Stimulated activated CD4-positive, alpha-beta T cell treated with anti-CD3 and anti-CD28 coated beads, Interleukin-2, amount 100 ng/mL, for 4 hours (primary cell): ENCODE data around the gene SLC10A1.

Experiments
- DNase-seq: peaks from one replicate; pipeline ENCODE4 v3.0.0-alpha.2; 2020; ENCODE audit warnings: low read depth

The SLC10A1 gene

GRCh38 chr14:69808919-69809808 lies 12.1 kb upstream of the SLC10A1 start:
- DNase-seq: no peak

DNA sequence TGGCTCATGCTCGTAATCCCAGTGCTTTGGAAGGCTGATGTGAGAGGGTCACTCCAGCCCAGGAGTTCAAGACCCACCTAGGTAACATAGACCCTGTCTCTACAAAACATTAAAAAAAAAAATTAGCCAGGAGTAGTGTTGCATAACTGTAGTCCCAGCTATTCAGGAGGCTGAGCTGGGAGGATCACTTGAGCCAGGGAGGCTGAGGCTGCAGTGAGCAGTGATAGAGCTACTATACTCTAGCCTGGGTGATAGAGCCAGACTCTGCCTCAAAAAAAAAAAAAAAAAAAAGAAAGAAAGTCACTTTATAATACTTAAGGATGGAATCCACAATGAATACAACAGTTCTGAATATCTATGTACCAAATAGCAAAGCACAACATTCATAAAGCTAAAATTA lies 10.2 kb upstream of the SLC10A1 start:
- DNase-seq: no peak

GRCh38 chr14:69804902-69805301 lies 7.9 kb upstream of the SLC10A1 start:
- DNase-seq: no peak

DNA sequence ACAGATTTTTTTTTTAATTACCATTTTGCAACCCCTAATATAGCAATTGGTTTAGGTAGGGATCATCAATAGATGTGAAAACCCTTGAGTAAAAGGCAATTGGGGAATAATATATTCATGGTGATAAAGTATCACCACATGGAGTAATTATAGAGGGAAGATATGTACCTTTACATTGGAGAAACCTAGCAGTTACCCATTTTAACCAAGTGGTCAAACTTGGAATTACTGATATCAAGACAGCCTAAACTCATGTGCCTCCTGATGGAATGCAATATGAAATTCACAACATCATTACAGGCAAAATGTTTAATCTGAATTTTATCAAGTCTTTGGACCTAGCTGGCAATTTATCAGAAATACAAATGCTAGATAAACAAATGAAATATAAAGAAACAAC lies 6.7 kb upstream of the SLC10A1 start:
- no peak for DNase-seq

- DNase-seq: no peak
These were observed 1.3 kb upstream of the SLC10A1 start for GRCh38 chr14:69798339-69798735.

DNA sequence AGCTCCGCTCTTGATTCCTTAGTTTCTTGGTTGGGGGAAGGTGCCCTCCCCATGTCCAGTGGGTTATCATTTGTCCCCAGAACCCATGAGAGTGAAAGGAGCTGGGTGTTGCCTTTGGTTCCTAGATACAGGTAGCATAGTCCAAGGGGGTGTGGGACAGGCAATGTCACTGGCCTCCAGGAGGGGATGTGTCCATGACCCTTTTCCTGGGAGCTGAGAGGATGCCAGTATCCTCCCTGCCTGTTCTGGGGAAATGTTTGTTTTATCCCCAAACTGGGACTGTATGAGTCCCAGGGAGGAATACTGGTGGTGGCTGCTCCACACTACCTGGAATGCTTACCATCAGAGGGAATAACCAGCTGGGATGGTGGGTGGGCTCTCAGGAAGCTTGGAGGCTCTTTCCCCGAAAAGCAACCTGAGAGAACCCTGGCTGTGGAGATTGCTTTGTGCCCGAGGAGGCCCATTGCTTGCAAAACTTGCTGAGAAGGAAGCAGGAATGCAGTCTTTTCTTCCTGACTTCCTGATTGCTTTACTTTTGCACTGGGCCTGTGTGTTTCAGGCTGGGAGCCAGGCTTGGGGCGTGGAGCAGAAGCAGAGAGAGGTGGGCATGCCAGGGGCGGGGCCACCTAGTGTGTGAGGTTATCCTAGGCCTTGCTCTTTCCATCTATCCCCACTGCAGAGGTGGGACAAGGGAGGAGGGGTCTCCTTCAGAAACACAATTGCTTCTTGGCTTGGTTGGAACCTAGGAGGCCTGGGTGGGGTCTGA lies 715 bp upstream of the SLC10A1 start:
- DNase-seq: no peak

DNA sequence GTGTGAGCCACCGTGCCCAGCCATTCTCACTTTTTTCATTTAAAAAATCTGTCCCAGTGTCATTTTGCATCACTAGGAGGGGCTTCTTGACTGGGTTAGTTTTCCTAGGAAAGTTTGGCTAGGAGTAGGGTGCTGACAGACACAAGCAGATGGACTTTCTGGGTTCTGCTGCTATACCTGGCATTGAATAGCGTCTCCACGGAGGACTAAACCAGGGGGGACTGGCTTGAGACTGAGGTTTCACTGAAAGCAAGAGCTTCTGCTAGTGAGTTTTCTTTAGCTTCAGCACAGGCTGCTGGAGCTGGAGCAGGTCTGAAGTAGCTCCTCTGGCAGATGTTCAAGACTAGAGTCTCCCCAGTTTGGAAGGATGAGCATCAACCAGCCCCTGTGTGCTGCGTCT lies 1.4 kb downstream of the SLC10A1 start:
- no peak for DNase-seq

GRCh38 chr14:69794791-69795190 lies 2.2 kb downstream of the SLC10A1 start:
- DNase-seq: no peak

- DNase-seq: no peak
These were observed 4.1 kb downstream of the SLC10A1 start for GRCh38 chr14:69792887-69793421.

- no peak for DNase-seq
These were observed 7.9 kb downstream of the SLC10A1 start for GRCh38 chr14:69789118-69789640.

- DNase-seq: no peak
These were observed 10.4 kb downstream of the SLC10A1 start for GRCh38 chr14:69786603-69787002.

GRCh38 chr14:69784942-69785341 lies 12.1 kb downstream of the SLC10A1 start:
- no peak for DNase-seq

- DNase-seq: no peak
These were observed 16.1 kb downstream of the SLC10A1 start for GRCh38 chr14:69780952-69781351.

GRCh38 chr14:69780092-69780491 lies 16.9 kb downstream of the SLC10A1 start:
- DNase-seq: no peak

- DNase-seq: no peak
These were observed 18.0 kb downstream of the SLC10A1 start for GRCh38 chr14:69779088-69779487.

GRCh38 chr14:69776875-69777453 lies 20.1 kb downstream of the SLC10A1 start:
- DNase-seq: no peak

DNA sequence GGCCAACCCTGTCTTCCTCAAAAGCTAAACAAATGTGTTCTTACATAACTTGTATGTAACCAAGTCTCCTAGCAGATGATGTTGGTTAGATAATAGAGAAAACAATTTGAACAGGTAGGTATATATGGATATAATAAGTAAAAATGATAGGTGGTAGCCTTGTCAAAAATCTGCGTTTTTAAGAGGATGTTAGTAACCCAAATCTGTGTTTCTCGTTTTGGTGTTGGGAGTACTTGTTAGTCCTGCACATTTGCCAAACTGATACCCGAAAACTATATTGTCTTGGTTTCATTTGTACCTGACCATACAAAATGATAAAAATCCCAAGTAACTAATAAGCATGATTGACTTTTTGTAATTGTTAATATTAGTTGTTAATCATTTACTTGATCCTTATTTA lies 22.0 kb downstream of the SLC10A1 start:
- DNase-seq: no peak

GRCh38 chr14:69773571-69774276 lies 23.3 kb downstream of the SLC10A1 start:
- no peak for DNase-seq

DNA sequence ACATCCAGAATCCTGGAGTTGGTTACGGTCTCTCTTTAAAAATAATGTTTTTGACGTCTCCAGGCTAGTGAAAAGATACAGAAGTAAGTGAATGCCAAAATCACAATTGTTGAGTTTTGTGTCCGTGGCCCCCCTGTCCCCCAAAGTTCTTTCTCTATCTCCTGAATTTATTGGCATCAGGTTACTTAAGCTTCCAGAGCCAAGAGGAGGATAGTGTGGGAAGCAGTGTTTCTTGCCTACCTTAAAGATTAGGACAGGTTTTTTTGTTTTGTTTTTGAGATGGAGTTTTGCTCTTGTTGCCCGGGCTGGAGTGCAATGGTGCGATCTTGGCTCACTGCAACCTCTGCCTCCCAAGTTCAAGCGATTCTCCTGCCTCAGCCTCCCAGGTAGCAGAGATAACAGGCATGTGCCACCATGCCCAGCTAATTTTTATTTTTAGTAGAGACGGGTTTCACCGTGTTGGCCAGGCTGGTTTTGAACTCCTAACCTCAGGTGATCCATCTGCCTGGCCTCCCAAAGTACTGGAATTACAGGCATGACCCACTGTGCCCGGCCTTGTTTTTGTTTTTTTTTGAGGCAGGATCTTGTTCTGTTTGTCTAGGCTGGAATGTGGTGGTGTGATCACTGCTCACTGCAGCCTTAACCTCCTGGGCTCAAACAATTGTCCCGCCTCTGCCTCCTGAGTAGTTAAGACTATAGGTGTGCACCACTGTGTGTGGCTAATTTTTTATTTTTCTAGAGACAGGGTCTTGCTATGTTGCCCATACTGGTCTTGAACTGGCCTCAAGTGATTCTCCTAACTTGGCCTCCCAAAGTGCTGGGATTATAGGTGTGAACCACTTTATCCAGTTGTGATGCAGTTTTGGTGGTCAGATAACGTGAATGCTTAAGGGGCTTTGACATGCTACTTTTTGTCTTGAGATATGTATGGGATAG lies 24.7 kb downstream of the SLC10A1 start:
- no peak for DNase-seq

DNA sequence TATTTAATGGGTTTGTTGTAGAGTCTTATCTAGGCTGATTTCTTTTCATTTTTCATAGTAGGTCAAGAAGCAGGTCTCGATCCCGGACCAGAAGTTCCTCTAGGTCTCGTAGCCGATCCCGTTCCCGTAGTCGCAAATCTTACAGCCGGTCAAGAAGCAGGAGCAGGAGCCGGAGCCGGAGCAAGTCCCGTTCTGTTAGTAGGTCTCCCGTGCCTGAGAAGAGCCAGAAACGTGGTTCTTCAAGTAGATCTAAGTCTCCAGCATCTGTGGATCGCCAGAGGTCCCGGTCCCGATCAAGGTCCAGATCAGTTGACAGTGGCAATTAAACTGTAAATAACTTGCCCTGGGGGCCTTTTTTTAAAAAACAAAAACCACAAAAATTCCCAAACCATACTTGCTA lies 25.9 kb downstream of the SLC10A1 start:
- DNase-seq: no peak

DNA sequence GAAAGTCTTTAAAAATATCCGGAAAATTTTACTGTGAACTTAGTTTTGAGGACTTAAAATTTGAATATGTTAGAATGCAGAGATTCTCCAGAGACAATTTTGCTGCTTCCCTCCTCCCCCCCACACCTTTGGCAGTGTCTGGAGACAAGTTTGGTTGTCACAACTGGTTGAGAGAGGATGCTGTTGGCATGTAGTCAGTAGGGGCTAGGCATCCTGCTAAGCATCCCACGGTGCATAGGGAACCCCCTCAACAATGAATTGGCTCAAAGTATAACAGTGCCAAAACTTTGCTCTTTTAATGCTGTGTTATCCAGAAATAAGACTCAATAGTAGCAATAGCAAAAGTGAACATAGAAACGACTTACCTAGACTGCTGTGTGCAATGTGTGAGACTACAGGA lies 26.5 kb downstream of the SLC10A1 start:
- DNase-seq: no peak
